GM12872 (cell line): ENCODE measurements around the gene MYO10.

Experiments
- TF ChIP-seq, protein P1 (sequence below): IDR thresholded peaks from 3 replicates; pipeline ENCODE4 v1.5.1; 2011; ENCODE audit warnings: low read depth, mild to moderate bottlenecking, low read length, moderate library complexity; ENCODE audit not compliant: insufficient read depth

Gene MYO10

DNA sequence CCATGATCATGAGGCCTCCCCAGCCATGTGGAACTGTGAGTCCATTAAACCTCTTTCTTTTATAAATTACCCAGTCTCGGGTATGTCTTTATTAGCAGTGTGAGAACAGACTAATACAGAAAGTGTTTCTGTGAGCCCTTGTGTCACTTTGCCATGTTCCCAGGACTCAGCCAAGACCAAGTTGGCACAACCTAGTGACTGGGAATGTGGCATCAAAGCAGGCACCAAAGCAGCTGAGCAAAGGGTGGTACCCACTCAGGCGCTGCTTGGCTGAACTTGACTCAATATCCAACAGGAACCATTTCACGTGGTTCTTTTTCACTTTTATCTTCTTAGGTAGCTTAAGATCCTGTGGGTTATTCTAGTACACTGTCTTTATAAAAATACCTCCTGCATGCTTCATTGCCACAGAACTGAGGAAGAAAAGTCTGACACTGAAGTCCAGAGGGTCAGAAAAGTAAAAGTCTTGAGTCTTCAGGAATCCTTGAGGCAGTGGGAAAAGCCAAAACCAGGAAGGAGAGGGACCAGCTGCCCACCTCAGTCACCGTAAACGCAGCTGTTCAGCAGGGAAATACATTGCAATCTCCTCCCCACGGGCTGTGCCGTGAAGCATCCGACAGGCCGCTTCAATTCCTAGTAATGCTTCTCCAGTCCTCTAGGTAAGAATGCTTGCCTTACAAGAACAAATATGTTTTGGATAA lies 228.8 kb downstream of the MYO10 start:
- TF ChIP-seq, protein P1, sequence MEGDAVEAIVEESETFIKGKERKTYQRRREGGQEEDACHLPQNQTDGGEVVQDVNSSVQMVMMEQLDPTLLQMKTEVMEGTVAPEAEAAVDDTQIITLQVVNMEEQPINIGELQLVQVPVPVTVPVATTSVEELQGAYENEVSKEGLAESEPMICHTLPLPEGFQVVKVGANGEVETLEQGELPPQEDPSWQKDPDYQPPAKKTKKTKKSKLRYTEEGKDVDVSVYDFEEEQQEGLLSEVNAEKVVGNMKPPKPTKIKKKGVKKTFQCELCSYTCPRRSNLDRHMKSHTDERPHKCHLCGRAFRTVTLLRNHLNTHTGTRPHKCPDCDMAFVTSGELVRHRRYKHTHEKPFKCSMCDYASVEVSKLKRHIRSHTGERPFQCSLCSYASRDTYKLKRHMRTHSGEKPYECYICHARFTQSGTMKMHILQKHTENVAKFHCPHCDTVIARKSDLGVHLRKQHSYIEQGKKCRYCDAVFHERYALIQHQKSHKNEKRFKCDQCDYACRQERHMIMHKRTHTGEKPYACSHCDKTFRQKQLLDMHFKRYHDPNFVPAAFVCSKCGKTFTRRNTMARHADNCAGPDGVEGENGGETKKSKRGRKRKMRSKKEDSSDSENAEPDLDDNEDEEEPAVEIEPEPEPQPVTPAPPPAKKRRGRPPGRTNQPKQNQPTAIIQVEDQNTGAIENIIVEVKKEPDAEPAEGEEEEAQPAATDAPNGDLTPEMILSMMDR, result no peak

DNA sequence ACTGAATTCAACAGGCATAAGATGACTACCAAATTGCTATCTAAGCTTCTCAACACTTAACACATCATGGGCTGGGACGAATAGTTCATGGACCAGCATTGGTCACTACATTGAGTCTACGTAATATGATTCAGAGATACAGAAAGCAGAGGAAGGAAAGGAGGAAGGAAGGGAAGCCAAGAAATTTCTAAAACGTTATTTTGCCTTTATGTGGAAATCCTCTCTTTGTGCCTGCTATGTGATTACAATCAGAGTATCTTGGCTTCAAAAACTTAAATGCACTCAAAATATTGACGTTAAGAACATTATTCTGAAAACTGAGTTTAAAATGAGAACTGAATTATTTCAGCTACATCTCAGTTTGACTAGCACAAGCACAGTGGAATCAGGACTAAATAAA lies 231.1 kb downstream of the MYO10 start:
- TF ChIP-seq, protein P1, result no peak

GRCh38 chr5:16702964-16703363 lies 233.1 kb downstream of the MYO10 start:
- TF ChIP-seq, protein P1, result no peak

DNA sequence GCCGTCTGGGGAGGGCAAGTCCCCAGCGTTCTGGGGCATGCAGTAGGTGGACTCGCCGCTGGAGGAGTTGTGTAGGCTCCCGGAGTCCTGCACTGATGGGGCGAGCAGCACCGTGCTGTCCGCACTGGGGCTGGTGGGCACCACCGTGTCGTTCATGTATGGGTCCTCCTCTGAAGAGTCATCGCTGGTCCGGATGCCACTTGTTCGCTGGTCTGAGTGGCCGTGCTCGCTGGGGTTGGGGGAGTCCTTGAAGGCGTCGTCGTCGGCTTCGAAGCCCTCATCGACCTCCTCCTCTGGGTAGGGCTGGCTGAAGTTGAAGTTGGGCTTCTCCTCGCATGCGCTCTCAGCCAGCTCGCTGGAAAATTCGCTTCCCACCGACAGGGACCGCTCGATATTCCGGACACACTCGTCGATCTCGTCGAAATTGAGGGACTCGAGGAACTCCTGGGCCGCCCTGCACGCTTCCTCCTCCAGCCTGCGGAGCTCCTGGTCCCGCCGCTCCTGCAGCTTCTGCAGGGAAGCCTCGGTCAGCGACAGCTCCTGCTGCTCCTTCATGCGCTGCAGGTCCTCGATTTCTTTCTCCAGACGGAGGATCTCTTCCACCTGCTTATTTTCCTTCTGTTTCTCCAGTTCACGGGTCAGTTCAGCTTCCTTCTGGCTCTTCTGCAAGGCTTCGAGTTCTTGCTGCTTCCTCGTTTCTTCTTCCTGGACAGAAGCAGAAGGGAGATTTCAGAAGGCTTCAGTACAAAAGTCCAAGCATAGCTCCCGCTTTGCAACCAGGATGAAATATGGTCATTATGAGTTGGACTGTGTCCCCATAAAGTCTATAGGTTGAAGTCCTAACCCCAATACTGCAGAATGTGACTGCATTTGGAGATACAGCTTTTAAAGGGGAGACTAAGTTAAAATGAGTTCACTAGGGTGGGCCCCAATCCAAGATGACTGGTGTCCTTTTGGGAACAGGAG lies 234.7 kb downstream of the MYO10 start:
- TF ChIP-seq, protein P1, result no peak

- TF ChIP-seq, protein P1, result no peak
Observed at GRCh38 chr5:16700081-16700480, 236.0 kb downstream of the MYO10 start.

DNA sequence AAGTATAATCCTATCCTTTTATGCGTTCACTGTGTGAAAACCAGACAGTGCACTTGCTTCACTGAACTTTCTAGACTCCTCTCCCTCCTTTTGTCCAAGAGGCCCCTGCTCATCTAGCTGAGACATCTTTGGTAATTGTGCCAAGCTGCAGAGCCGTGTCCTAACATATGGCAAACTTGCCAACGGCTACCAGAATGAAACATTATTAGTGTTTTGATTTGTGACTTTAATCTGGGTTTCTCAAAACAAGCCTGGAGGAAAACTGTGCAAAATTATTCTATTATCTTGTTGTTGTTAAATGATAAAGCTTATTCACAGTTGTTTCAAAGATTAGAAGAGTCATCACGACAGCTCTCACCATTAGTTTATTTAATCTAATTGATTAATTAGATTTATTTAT lies 240.3 kb downstream of the MYO10 start:
- TF ChIP-seq, protein P1, result no peak

DNA sequence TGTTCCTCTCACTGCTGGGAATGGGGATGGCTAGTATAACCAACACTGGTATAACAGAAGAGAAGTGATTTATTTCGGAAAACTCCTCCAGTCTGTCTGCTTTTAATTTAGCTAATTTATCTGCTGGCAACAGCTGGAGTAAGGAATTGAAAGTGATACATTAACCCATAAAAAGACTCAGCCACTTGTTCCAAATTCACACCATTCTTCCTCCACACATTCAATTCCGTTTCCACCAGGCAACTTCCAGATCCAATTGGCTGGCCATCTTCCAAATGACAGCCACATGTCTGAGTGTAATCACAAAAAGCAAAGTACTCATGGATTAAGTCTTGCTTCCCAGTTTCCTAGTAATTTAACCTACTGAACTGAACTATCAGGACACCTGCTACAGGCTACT lies 242.2 kb downstream of the MYO10 start:
- TF ChIP-seq, protein P1, result no peak
